Neural cell (in vitro differentiated cells): ENCODE results near the gene SLF2. TPM values are rescaled to one million over a fixed set of nuclear protein-coding genes. Genes with fewer than 3 reads are reported as not detected.

ENCODE experiments used
- H2AFZ ChIP-seq: fragments of 200-600, 300-800 bp; sonication (generic), shearing (Covaris generic); 2 replicates; pipeline ENCODE4 v1.6.0; 2014; ENCODE audit warnings: low read depth, mild to moderate bottlenecking, antibody characterized with exemption, low read length, moderate library complexity
- H3F3A ChIP-seq: fragments of 200-600 bp; shearing (Covaris generic); 2 replicates; pipeline ENCODE4 v1.6.1; 2016; ENCODE audit warnings: mild to moderate bottlenecking, moderate library complexity, mixed read lengths, antibody characterized with exemption, low read length; ENCODE audit not compliant: insufficient read depth, poor library complexity, severe bottlenecking
- H3K27ac ChIP-seq: fragments of 200-600, 300-800 bp; sonication (generic), shearing (Covaris generic); 2 replicates; pipeline ENCODE4 v1.5.1; 2014; ENCODE audit warnings: mild to moderate bottlenecking, low read length, moderate library complexity
- H3K27me3 ChIP-seq: fragments of 300-800, 200-600 bp; sonication (generic), shearing (Covaris generic); 2 replicates; pipeline ENCODE4 v1.6.0; 2014; ENCODE audit warnings: mild to moderate bottlenecking, low read depth, low read length, moderate library complexity; ENCODE audit not compliant: insufficient read depth
- H3K36me3 ChIP-seq: fragments of 300-800, 200-600 bp; sonication (generic), shearing (Covaris generic); 2 replicates; pipeline ENCODE4 v1.5.1; 2014; ENCODE audit warnings: mild to moderate bottlenecking, antibody characterized with exemption, low read length, moderate library complexity; ENCODE audit not compliant: insufficient read depth
- H3K4me2 ChIP-seq: fragments of 300-800, 200-600 bp; sonication (generic), shearing (Covaris generic); 2 replicates; pipeline ENCODE4 v1.6.0; 2014; ENCODE audit warnings: mild to moderate bottlenecking, low read length
- H3K4me3 ChIP-seq: fragments of 300-800, 200-600 bp; sonication (generic), shearing (Covaris generic); 2 replicates; pipeline ENCODE4 v1.5.1; 2014; ENCODE audit warnings: mild to moderate bottlenecking, low read length, moderate library complexity
- H3K79me2 ChIP-seq: fragments of 200-600 bp; shearing (Covaris generic); replicated peaks from 2 replicates; pipeline ENCODE4 v1.6.0; 2014; ENCODE audit warnings: mild to moderate bottlenecking, low read length, moderate library complexity; ENCODE audit not compliant: insufficient read depth
- H3K9ac ChIP-seq: fragments of 300-800, 200-600 bp; sonication (generic), shearing (Covaris generic); 2 replicates; pipeline ENCODE4 v1.6.1; 2016; ENCODE audit warnings: mild to moderate bottlenecking, low read length, mixed read lengths
- H3K9me2 ChIP-seq: fragments of 200-600 bp; shearing (Covaris generic); 2 replicates; pipeline ENCODE4 v1.6.1; 2016; ENCODE audit warnings: mild to moderate bottlenecking, low read length, mixed read lengths; ENCODE audit not compliant: insufficient read depth
- H3K9me3 ChIP-seq: fragments of 200-600, 300-800 bp; sonication (generic), shearing (Covaris generic); 2 replicates; pipeline ENCODE4 v1.6.1; 2016; ENCODE audit warnings: mild to moderate bottlenecking, mixed run types, low read length, moderate library complexity, mixed read lengths
- H4K20me1 ChIP-seq: fragments of 200-600 bp; shearing (Covaris generic); 2 replicates; pipeline ENCODE4 v1.6.1; 2016; ENCODE audit warnings: mild to moderate bottlenecking, mixed run types; ENCODE audit not compliant: insufficient read depth
- CTCF ChIP-seq: fragments of 450-650 bp; IDR thresholded peaks from 2 replicates; pipeline ENCODE4 v1.5.1; 2014; ENCODE audit warnings: antibody characterized with exemption, mild to moderate bottlenecking, moderate library complexity; ENCODE audit not compliant: poor library complexity, severe bottlenecking
- EP300 ChIP-seq: fragments of 450-650 bp; conservative IDR thresholded peaks from 2 replicates; pipeline ENCODE4 v1.6.1; 2014; ENCODE audit warnings: antibody characterized with exemption, mild to moderate bottlenecking, moderate library complexity; ENCODE audit not compliant: poor library complexity, severe bottlenecking
- EZH2 ChIP-seq: fragments of 200-600, 300-800 bp; shearing (Covaris generic), sonication (generic); IDR thresholded peaks from 2 replicates; pipeline ENCODE4 v1.6.1; 2014; ENCODE audit warnings: antibody characterized with exemption, low read length, borderline replicate concordance, mild to moderate bottlenecking; ENCODE audit not compliant: insufficient read depth, poor library complexity, severe bottlenecking
- MXI1 ChIP-seq: fragments of 450-650 bp; conservative IDR thresholded peaks from 2 replicates; pipeline ENCODE4 v1.6.1; 2014; ENCODE audit warnings: antibody characterized with exemption, mild to moderate bottlenecking; ENCODE audit not compliant: poor library complexity, severe bottlenecking
- POLR2AphosphoS5 ChIP-seq: IDR thresholded peaks from 2 replicates; pipeline ENCODE4 v1.6.1; 2012
- RAD21 ChIP-seq: fragments of 450-650 bp; conservative IDR thresholded peaks from 2 replicates; pipeline ENCODE4 v1.6.1; 2014; ENCODE audit warnings: antibody characterized with exemption, mild to moderate bottlenecking, moderate library complexity
- REST ChIP-seq: IDR thresholded peaks from 2 replicates; pipeline ENCODE4 v1.6.1; 2012; ENCODE audit warnings: borderline replicate concordance
- SMC3 ChIP-seq: fragments of 450-650 bp; conservative IDR thresholded peaks from 2 replicates; pipeline ENCODE4 v1.6.1; 2014; ENCODE audit warnings: antibody characterized with exemption, mild to moderate bottlenecking, moderate library complexity; ENCODE audit not compliant: poor library complexity
- TAF1 ChIP-seq: IDR thresholded peaks from 2 replicates; pipeline ENCODE4 v1.6.1; 2012; ENCODE audit warnings: low read depth
- polyA plus RNA-seq: library from polyadenylated mRNA; depleted of rRNA; stranded (reverse); fragments of >200 nt; gene quantifications from 2 replicates; pipeline ENCODE4 v1.2.3, GENCODE V29; 2014

SLF2 gene
- polyA plus RNA-seq, 1 donor from 2014 or later = 43.0 TPM

GRCh38 chr10:100886963-100887362 is 25.8 kb upstream of the SLF2 start:
- H4K20me1 ChIP-seq = no peaks in the 10 kb centered on the region
- no peaks in the 10 kb centered on the region for H3K79me2 ChIP-seq
- H3K36me3 ChIP-seq = no peaks in the 10 kb centered on the region
- H2AFZ ChIP-seq = no peak overlapping the region
- H3K9ac ChIP-seq = no peak overlapping the region
- H3K4me2 ChIP-seq = no peak overlapping the region
- no peak overlapping the region for H3K4me3 ChIP-seq
- H3K27ac ChIP-seq = no peak overlapping the region
- no peaks in the 10 kb centered on the region for H3K27me3 ChIP-seq
- TF ChIP-seq POLR2AphosphoS5 (no peak), EP300 (no peak), TAF1 (no peak), EZH2 (no peak)
- no peaks in the 10 kb centered on the region for H3F3A ChIP-seq
- no peaks in the 10 kb centered on the region for H3K9me2 ChIP-seq
- no peaks in the 10 kb centered on the region for H3K9me3 ChIP-seq

- H3K4me2 ChIP-seq = no peak overlapping the region
- no peak for TF ChIP-seq EP300
- TF ChIP-seq REST = no peak
- no peak for TF ChIP-seq CTCF
- TF ChIP-seq MXI1 = no peak
- TF ChIP-seq TAF1 = no peak
- TF ChIP-seq POLR2AphosphoS5 = no peak
- no peak for TF ChIP-seq RAD21
- no peak for TF ChIP-seq EZH2
- TF ChIP-seq SMC3 = no peak
- no peak overlapping the region for H3K9ac ChIP-seq
- no peaks in the 10 kb centered on the region for H3K9me2 ChIP-seq
- no peaks in the 10 kb centered on the region for H3F3A ChIP-seq
- no peaks in the 10 kb centered on the region for H3K27me3 ChIP-seq
- H3K27ac ChIP-seq = no peak overlapping the region
- H4K20me1 ChIP-seq = no peaks in the 10 kb centered on the region
- no peaks in the 10 kb centered on the region for H3K9me3 ChIP-seq
- H3K36me3 ChIP-seq = no peaks in the 10 kb centered on the region
- H3K79me2 ChIP-seq = no peaks in the 10 kb centered on the region
- no peak overlapping the region for H2AFZ ChIP-seq
- H3K4me3 ChIP-seq = no peak overlapping the region
Measured at GRCh38 chr10:100887761-100888296, 24.9 kb upstream of the SLF2 start.

- Histone ChIP-seq H3K27ac (no peak overlapping the region), H2AFZ (no peak overlapping the region), H3F3A (no peaks in the 10 kb centered on the region), H3K9me2 (no peaks in the 10 kb centered on the region), H3K27me3 (no peaks in the 10 kb centered on the region), H3K4me2 (no peak overlapping the region), H3K9ac (no peak overlapping the region), H3K9me3 (no peaks in the 10 kb centered on the region), H4K20me1 (no peaks in the 10 kb centered on the region), H3K4me3 (no peak overlapping the region), H3K36me3 (no peaks in the 10 kb centered on the region), H3K79me2 (no peaks in the 10 kb centered on the region)
- TF ChIP-seq CTCF (peak; percentile 20), EZH2 (no peak)
Measured at GRCh38 chr10:100888957-100889356, 23.8 kb upstream of the SLF2 start.
